K562 (cell line): ENCODE data around the gene RER1. TPM values are rescaled to one million over a fixed set of nuclear protein-coding genes. Genes with fewer than 3 reads are reported as not detected.

Source experiments
- ATAC-seq: fragments of 200-7000 bp; cut with Tn5 transposase; 3 replicates; pipeline ENCODE4 v1.9.1; 2020; ENCODE audit warnings: moderate library complexity
- BruUV-seq: library from RNA; stranded (reverse); fragments of 400-500 nt; replicated peaks from 2 replicates; lab custom pipeline; 2021; lab: Mats Ljungman, UMichigan
- CTCF ChIA-PET: fragments of 300-600 bp; formaldehyde crosslinking; extraction: SDS; loops from one replicate; lab custom pipeline; 2021; ENCODE audit warnings: low intra/inter-chr PET ratio; lab: Yijun Ruan, JAX
- POLR2A ChIA-PET: fragments of 300-600, 350-650 bp; sonication (Branson Sonifier 250); formaldehyde crosslinking; extraction: SDS; loops from one replicate; lab custom pipeline; 2021; ENCODE audit warnings: antibody characterized with exemption, inconsistent platforms; lab: Yijun Ruan, JAX
- DNase-seq, 4 experiments: peaks; one replicate each; pipeline versions ENCODE4 v3.0.0 to v3.0.0-alpha.2; 2011 to 2018; ENCODE audit warnings: low spot score in 3 of 4, mixed read lengths in 3 of 4; ENCODE audit errors: extremely low read depth in 1 of 4
- FAIRE-seq: peaks from 2 replicates; lab custom pipeline; 2011; peaks lifted over from hg19 to GRCh38; lab: Jason Lieb, UNC
- H2AFZ ChIP-seq: 2 replicates; pipeline ENCODE4 v1.6.0; 2011; ENCODE audit warnings: low read depth, low read length, control low read depth, inconsistent platforms
- H3K27ac ChIP-seq: fragments of 200-600 bp; 3 replicates; pipeline ENCODE4 v1.8.0; 2011; ENCODE audit warnings: low read depth, mild to moderate bottlenecking, control low read depth, inconsistent platforms, low read length, moderate library complexity, mixed read lengths; ENCODE audit errors: extremely low read depth
- H3K27me3 ChIP-seq, 2 experiments: fragments of 300-600 bp in 1 of 2; 2 replicates in 1 of 2; 3 replicates in 1 of 2; pipeline versions ENCODE4 v1.6.0 to v1.8.0; 2011; ENCODE audit warnings: inconsistent platforms in 2 of 2, low read length in 2 of 2, mild to moderate bottlenecking in 1 of 2, mixed read lengths in 1 of 2, moderate library complexity in 1 of 2; ENCODE audit not compliant: control insufficient read depth in 2 of 2, insufficient read depth in 2 of 2
- H3K36me3 ChIP-seq: fragments of 300-600 bp; 3 replicates; pipeline ENCODE4 v1.8.0; 2011; ENCODE audit warnings: mild to moderate bottlenecking, low read length, inconsistent platforms; ENCODE audit not compliant: control insufficient read depth, insufficient read depth
- H3K4me1 ChIP-seq, 2 experiments: fragments of 200-600 bp in 1 of 2; replicated peaks in 1 of 2; 2 replicates in 1 of 2; 3 replicates in 1 of 2; pipeline versions ENCODE4 v1.5.1 to v1.8.0; 2011; ENCODE audit warnings: inconsistent platforms in 2 of 2, low read length in 2 of 2, mild to moderate bottlenecking in 1 of 2, mixed read lengths in 1 of 2, moderate library complexity in 1 of 2; ENCODE audit not compliant: control insufficient read depth in 2 of 2, insufficient read depth in 2 of 2
- H3K4me2 ChIP-seq: 2 replicates; pipeline ENCODE4 v1.6.1; 2011; ENCODE audit warnings: low read length, control low read depth, inconsistent platforms, mixed read lengths; ENCODE audit not compliant: insufficient read depth
- H3K4me3 ChIP-seq: fragments of 200-600 bp; sonication (generic), shearing (Covaris generic); 2 replicates; pipeline ENCODE4 v1.5.1; 2016; ENCODE audit warnings: control low read depth, inconsistent platforms
- H3K79me2 ChIP-seq: fragments of 200-600 bp; 3 replicates; pipeline ENCODE4 v1.8.0; 2011; ENCODE audit warnings: low read length, inconsistent platforms; ENCODE audit not compliant: control insufficient read depth, insufficient read depth
- H3K9ac ChIP-seq, 2 experiments: 2 replicates each; pipeline versions ENCODE4 v1.6.0 to v1.6.1; 2011; ENCODE audit warnings: low read depth in 2 of 2, low read length in 2 of 2, control low read depth in 1 of 2, inconsistent platforms in 1 of 2, mild to moderate bottlenecking in 1 of 2, mixed read lengths in 1 of 2; ENCODE audit not compliant: insufficient read depth in 1 of 2
- H3K9me1 ChIP-seq: one replicate; pipeline ENCODE4 v1.6.0; 2011; ENCODE audit warnings: inconsistent platforms, mild to moderate bottlenecking, low read length, moderate library complexity; ENCODE audit not compliant: control insufficient read depth, insufficient read depth
- H3K9me3 ChIP-seq: replicated peaks from 2 replicates; pipeline ENCODE4 v1.5.1; 2011; ENCODE audit warnings: low read depth, low read length, inconsistent platforms; ENCODE audit not compliant: control insufficient read depth, insufficient read depth
- H4K20me1 ChIP-seq: replicated peaks from 2 replicates; pipeline ENCODE4 v1.6.1; 2011; ENCODE audit warnings: low read length, inconsistent platforms, mixed read lengths; ENCODE audit not compliant: control insufficient read depth, insufficient read depth
- CLOCK ChIP-seq: fragments of 250-450 bp; sonication (Bioruptor Pico); IDR thresholded peaks from 2 replicates; pipeline ENCODE4 v1.4.0; 2020; ENCODE audit warnings: mild to moderate bottlenecking, moderate library complexity, borderline replicate concordance
- EGR1 ChIP-seq: fragments of 450-650 bp; conservative IDR thresholded peaks from 2 replicates; pipeline ENCODE4 v1.6.1; 2017; ENCODE audit warnings: mild to moderate bottlenecking
- POLR2G ChIP-seq: fragments of 200-400 bp; formaldehyde crosslinking; IDR thresholded peaks from 2 replicates; pipeline ENCODE4 v1.6.1; 2017; ENCODE audit warnings: low read depth, mild to moderate bottlenecking, antibody characterized with exemption, low read length, moderate library complexity
- SUPT5H ChIP-seq: fragments of 450-650 bp; IDR thresholded peaks from 2 replicates; pipeline ENCODE4 v1.6.1; 2016
- ZBTB7A ChIP-seq: IDR thresholded peaks from 2 replicates; pipeline ENCODE4 v1.6.1; 2011; ENCODE audit warnings: low read depth, mild to moderate bottlenecking, low read length, moderate library complexity, borderline replicate concordance; ENCODE audit not compliant: control insufficient read depth
- ZNF121 ChIP-seq: sonication (generic); formaldehyde crosslinking; conservative IDR thresholded peaks from 2 replicates; pipeline ENCODE4 v1.8.0; 2022; ENCODE audit warnings: missing genetic modification reagents
- WGBS: fragments of 100-300 bp; shearing (Covaris generic); methylation state at CpG from one replicate; pipeline ENCODE4 v1.1.6; 2016; ENCODE audit warnings: low coverage, mixed read lengths; ENCODE audit not compliant: insufficient coverage; ENCODE audit errors: missing lambda C conversion rate; 5-methylcytosine and 5-hydroxymethylcytosine counted together
- in situ Hi-C: fragments of 300-500 bp; cut with MboI; formaldehyde crosslinking; loops from 4 replicates; pipeline ENCODE4 v1.15.0; 2018; ENCODE audit warnings: inconsistent platforms, mixed read lengths
- intact Hi-C: fragments of 100-400 bp; cut with micrococcal nuclease; formaldehyde crosslinking; loops from 2 replicates; pipeline ENCODE4 v1.14.2; 2022
- polyA plus RNA-seq, 8 experiments: library from polyadenylated mRNA; depleted of rRNA in 4 of 8; stranded (reverse) in 5 of 8; unstranded in 3 of 8; fragments of >200 nt; fragmentation: Nextera tagmentation in 2 of 8; fragmentation: Illumina TruSeq in 1 of 8; extraction: Ambion mirVana in 2 of 8; extraction: Trizol in 1 of 8; gene quantifications; 2 replicates each; pipeline versions ENCODE4 v1.2.1 to v1.2.3, GENCODE V29; 2011 to 2014; ENCODE audit warnings: inconsistent platforms in 1 of 8, missing spikeins in 1 of 8
- total RNA-seq, 7 experiments: library from RNA; depleted of rRNA in 6 of 7; stranded (reverse); fragments of >200 nt in 6 of 7; fragmentation: Illumina TruSeq in 2 of 7; extraction: Trizol in 2 of 7; gene quantifications; 2 replicates each; pipeline versions ENCODE4 v1.2.1 to v1.2.3, GENCODE V29; 2011 to 2021; ENCODE audit warnings: low replicate concordance in 1 of 7

The RER1 gene
- total and polyA plus RNA-seq, 9 of the 15 experiments (the other 6 are each of a cell fraction or from before 2014, with no cell fraction given), result 19.6 to 354 (median 183) TPM

- Histone ChIP-seq H3K79me2 (no peaks in the 10 kb centered on the region), H3K9me1 (no peaks in the 10 kb centered on the region), H2AFZ (no peak overlapping the region), H3K9me3 (no peaks in the 10 kb centered on the region), H4K20me1 (peaks cover 25% of the 10 kb centered on the region)
- CTCF ChIA-PET, result interaction anchor here (2.0 to 2.9 kb wide), 2 partner anchors 185 to 249 kb away, joined by 13 to 44 read pairs; partner anchors contain the start of gene FAAP20
- TF ChIP-seq SUPT5H (peak; percentile 22; the same call in 1 of the 2 replicates), ZNF121 (CRISPR knock-in tag) (no peak), CLOCK (CRISPR knock-in tag) (no peak), EGR1 (0 out of 2 replicates have a peak, but pooled peaks have one; percentile 10), ZBTB7A (0 out of 2 replicates have a peak, but pooled peaks have one; percentile 13), POLR2G (peak; percentile 59)
- TF ChIP-seq, all 486 proteins: peak for 4
- peaks cover 26 to 57% of the 10 kb centered on the region in 2 experiments; a peak in 4 of 5 replicates for H3K27me3 ChIP-seq
- H3K4me1 ChIP-seq, result peaks cover 0 to 61% of the 10 kb centered on the region in 2 experiments; a peak in 2 of 5 replicates
- FAIRE-seq (no peak), ATAC-seq (peak; percentile 1; the same call in 1 of the 3 replicates), DNase-seq (no peak)
- intact Hi-C loops (loop anchor here (1.0 kb wide), 4 partner anchors 182 to 249 kb away; no protein-coding TSS in a partner anchor), in situ Hi-C loops (no loop called here)
- H3K4me3 ChIP-seq, result no peak overlapping the region
- no TSS peak for BruUV-seq
- WGBS, result 35% methylated on average over 30 of the region's 32 CpGs
- no peak overlapping the region for H3K4me2 ChIP-seq
- no peak overlapping the region for H3K27ac ChIP-seq
- POLR2A ChIA-PET, result interaction anchor here (0.6 to 1.9 kb wide), 9 partner anchors 13 to 406 kb away, joined by 3 to 8 read pairs (median 4); partner anchors contain the start of gene FAAP20
- peak overlapping the region in 1 of 2 experiments; percentile 18; a peak in 2 of 4 replicates for H3K9ac ChIP-seq
- no peaks in the 10 kb centered on the region for H3K36me3 ChIP-seq
These were observed 10.6 kb upstream of the RER1 start for GRCh38 chr1:2380816-2381591.
